ENCODE data around the gene SHCBP1. TPM values are rescaled to one million over a fixed set of nuclear protein-coding genes. Genes with fewer than 3 reads are reported as not detected.

The SHCBP1 gene
- total and polyA plus RNA-seq, 2 of the 13 experiments (the other 11 are each of a cell fraction or from before 2014, with no cell fraction given) = 15.7 to 33.0 TPM

- TF ChIP-seq, protein P1, sequence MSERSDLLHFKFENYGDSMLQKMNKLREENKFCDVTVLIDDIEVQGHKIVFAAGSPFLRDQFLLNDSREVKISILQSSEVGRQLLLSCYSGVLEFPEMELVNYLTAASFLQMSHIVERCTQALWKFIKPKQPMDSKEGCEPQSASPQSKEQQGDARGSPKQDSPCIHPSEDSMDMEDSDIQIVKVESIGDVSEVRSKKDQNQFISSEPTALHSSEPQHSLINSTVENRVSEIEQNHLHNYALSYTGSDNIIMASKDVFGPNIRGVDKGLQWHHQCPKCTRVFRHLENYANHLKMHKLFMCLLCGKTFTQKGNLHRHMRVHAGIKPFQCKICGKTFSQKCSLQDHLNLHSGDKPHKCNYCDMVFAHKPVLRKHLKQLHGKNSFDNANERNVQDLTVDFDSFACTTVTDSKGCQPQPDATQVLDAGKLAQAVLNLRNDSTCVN (CRISPR knock-in tag; IDR thresholded peaks at IDR 0.05; ENCODE audit: borderline replicate concordance) = no peak
- TF ChIP-seq, protein P2, sequence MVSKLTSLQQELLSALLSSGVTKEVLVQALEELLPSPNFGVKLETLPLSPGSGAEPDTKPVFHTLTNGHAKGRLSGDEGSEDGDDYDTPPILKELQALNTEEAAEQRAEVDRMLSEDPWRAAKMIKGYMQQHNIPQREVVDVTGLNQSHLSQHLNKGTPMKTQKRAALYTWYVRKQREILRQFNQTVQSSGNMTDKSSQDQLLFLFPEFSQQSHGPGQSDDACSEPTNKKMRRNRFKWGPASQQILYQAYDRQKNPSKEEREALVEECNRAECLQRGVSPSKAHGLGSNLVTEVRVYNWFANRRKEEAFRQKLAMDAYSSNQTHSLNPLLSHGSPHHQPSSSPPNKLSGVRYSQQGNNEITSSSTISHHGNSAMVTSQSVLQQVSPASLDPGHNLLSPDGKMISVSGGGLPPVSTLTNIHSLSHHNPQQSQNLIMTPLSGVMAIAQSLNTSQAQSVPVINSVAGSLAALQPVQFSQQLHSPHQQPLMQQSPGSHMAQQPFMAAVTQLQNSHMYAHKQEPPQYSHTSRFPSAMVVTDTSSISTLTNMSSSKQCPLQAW (CRISPR knock-in tag; IDR thresholded peaks at IDR 0.05) = peak; percentile 61; the same call in 1 of the 2 replicates
- TF ChIP-seq ELF4 (CRISPR knock-in tag; IDR thresholded peaks at IDR 0.05; ENCODE audit: borderline replicate concordance) (no peak), KDM2A (CRISPR knock-in tag; IDR thresholded peaks at IDR 0.05; ENCODE audit: borderline replicate concordance, low read depth) (peak; percentile 58; the same call in 1 of the 2 replicates), NONO (IDR thresholded peaks at IDR 0.05) (no peak), NONO (CRISPR knock-in tag; conservative IDR thresholded peaks at IDR 0.05) (peak; percentile 30), HMGXB4 (CRISPR knock-in tag; IDR thresholded peaks at IDR 0.05; ENCODE audit: borderline replicate concordance in 1 of 2, low read depth in 1 of 2) (peak in 1 of 2 experiments; percentile 25; a peak in 2 of 4 replicates), SNAI1 (CRISPR knock-in tag; IDR thresholded peaks at IDR 0.05; ENCODE audit: borderline replicate concordance) (peak; percentile 92), SKIL (CRISPR knock-in tag; IDR thresholded peaks at IDR 0.05; ENCODE audit: borderline replicate concordance) (no peak)
Observed at GRCh38 chr16:46632778-46633733, 11.9 kb upstream of the SHCBP1 start (continued).

Measured in HepG2 (cell line).